Skeletal muscle tissue (tissue), 4 donors: ENCODE results near the gene PERM1. TPM values are rescaled to one million over a fixed set of nuclear protein-coding genes. Genes with fewer than 3 reads are reported as not detected.
"Not testable (repeated sequence)": the region's sequence is repeated elsewhere in the genome, so short reads cannot be mapped to it uniquely, and the experiment has no call there.

Experiments used
- H3K27ac ChIP-seq: one replicate; pipeline ENCODE4 v1.7.0; 2013; ENCODE audit warnings: mild to moderate bottlenecking, low read depth, low read length, inconsistent platforms
- H3K27me3 ChIP-seq, 3 donors: one replicate each; pipeline ENCODE4 v1.7.0; 2013; ENCODE audit warnings: low read length in 3 of 3; ENCODE audit not compliant: control insufficient read depth in 3 of 3, insufficient read depth in 3 of 3
- H3K36me3 ChIP-seq, 3 donors: one replicate each; pipeline ENCODE4 v1.7.0; 2013; ENCODE audit warnings: low read length in 3 of 3; ENCODE audit not compliant: control insufficient read depth in 3 of 3, insufficient read depth in 3 of 3
- H3K4me1 ChIP-seq, 3 donors: one replicate each; pipeline ENCODE4 v1.7.0; 2013; ENCODE audit warnings: low read length in 3 of 3, mild to moderate bottlenecking in 3 of 3; ENCODE audit not compliant: control insufficient read depth in 3 of 3, insufficient read depth in 3 of 3
- H3K4me3 ChIP-seq, 3 donors: one replicate each; pipeline ENCODE4 v1.7.0; 2013; ENCODE audit warnings: low read length in 3 of 3
- H3K9ac ChIP-seq, 3 donors: one replicate each; pipeline ENCODE4 v1.7.0; 2013; ENCODE audit warnings: low read length in 3 of 3, mild to moderate bottlenecking in 3 of 3, moderate library complexity in 2 of 3, low read depth in 1 of 3
- H3K9me3 ChIP-seq, 3 donors: one replicate each; pipeline ENCODE4 v1.7.0; 2013; ENCODE audit warnings: low read length in 3 of 3; ENCODE audit not compliant: control insufficient read depth in 3 of 3
- total RNA-seq: library from RNA; depleted of rRNA; stranded (reverse); fragments of >200 nt; gene quantifications from one replicate; pipeline ENCODE4 v1.2.3, GENCODE V29; 2014
- donor health status: Osteomylitis.

Gene PERM1
- total RNA-seq, 1 donor from 2014 or later = 3.1 TPM

GRCh38 chr1:997993-998744 is 16.3 kb upstream of the PERM1 start:
- H3K27me3 ChIP-seq = peaks cover 10 to 28% (median 27%) of the 10 kb centered on the region in 3 donors
- H3K9me3 ChIP-seq = no peaks in the 10 kb centered on the region
- peaks cover 3 to 14% (median 14%) of the 10 kb centered on the region in 3 donors for H3K4me1 ChIP-seq
- peak overlapping the region in 1 of 3 donors; percentile 33 for H3K9ac ChIP-seq
- no peak overlapping the region for H3K27ac ChIP-seq
- peak overlapping the region in 1 of 3 donors; percentile 6 for H3K4me3 ChIP-seq
- H3K36me3 ChIP-seq = no peaks in the 10 kb centered on the region

GRCh38 chr1:997713-997992 is 15.8 kb upstream of the PERM1 start:
- no peaks in the 10 kb centered on the region for H3K36me3 ChIP-seq

GRCh38 chr1:996851-997712 is 15.2 kb upstream of the PERM1 start:
- Histone ChIP-seq H3K36me3 (no peaks in the 10 kb centered on the region), H3K9me3 (no peaks in the 10 kb centered on the region), H3K4me3 (no peak overlapping the region), H3K4me1 (peaks cover 3 to 14% (median 14%) of the 10 kb centered on the region in 3 donors), H3K27ac (no peak overlapping the region), H3K27me3 (peaks cover 10 to 24% (median 23%) of the 10 kb centered on the region in 3 donors), H3K9ac (no peak overlapping the region)

More at GRCh38 chr1:997713-997992, 15.8 kb upstream of the PERM1 start:
- H3K4me1 ChIP-seq = peaks cover 3 to 14% (median 14%) of the 10 kb centered on the region in 3 donors
- no peak overlapping the region for H3K4me3 ChIP-seq
- no peaks in the 10 kb centered on the region for H3K9me3 ChIP-seq
- H3K9ac ChIP-seq = no peak overlapping the region
- no peak overlapping the region for H3K27ac ChIP-seq
- peaks cover 10 to 24% (median 23%) of the 10 kb centered on the region in 3 donors for H3K27me3 ChIP-seq

- Histone ChIP-seq H3K4me3 (no peak overlapping the region), H3K9ac (no peak overlapping the region), H3K4me1 (peaks cover 3 to 13% (median 13%) of the 10 kb centered on the region in 3 donors), H3K9me3 (peaks cover 0 to 2% (median 0%) of the 10 kb centered on the region in 3 donors), H3K27me3 (peaks cover 9 to 22% (median 18%) of the 10 kb centered on the region in 3 donors), H3K36me3 (no peaks in the 10 kb centered on the region), H3K27ac (no peak overlapping the region)
These were observed 14.1 kb upstream of the PERM1 start for GRCh38 chr1:995665-996633.

GRCh38 chr1:994546-994945 is 12.7 kb upstream of the PERM1 start:
- H3K4me1 ChIP-seq, H3K9me3 ChIP-seq, H3K27ac ChIP-seq, H3K9ac ChIP-seq, H3K4me3 ChIP-seq, H3K36me3 ChIP-seq: not testable (repeated sequence)
- H3K27me3 ChIP-seq = peaks cover 5 to 14% (median 12%) of the 10 kb centered on the region in 3 donors

GRCh38 chr1:993379-993995 is 11.6 kb upstream of the PERM1 start:
- no peak overlapping the region for H3K9ac ChIP-seq
- no peaks in the 10 kb centered on the region for H3K36me3 ChIP-seq
- peaks cover 5 to 12% (median 10%) of the 10 kb centered on the region in 3 donors for H3K27me3 ChIP-seq
- H3K9me3 ChIP-seq = peaks cover 0 to 2% (median 0%) of the 10 kb centered on the region in 3 donors
- no peak overlapping the region for H3K27ac ChIP-seq
- no peak overlapping the region for H3K4me3 ChIP-seq
- H3K4me1 ChIP-seq = no peaks in the 10 kb centered on the region

- Histone ChIP-seq H3K9ac (no peak overlapping the region), H3K4me3 (no peak overlapping the region), H3K4me1 (no peaks in the 10 kb centered on the region), H3K27me3 (peaks cover 2 to 3% (median 3%) of the 10 kb centered on the region in 3 donors), H3K27ac (no peak overlapping the region), H3K9me3 (peaks cover 0 to 2% (median 0%) of the 10 kb centered on the region in 3 donors), H3K36me3 (no peaks in the 10 kb centered on the region)
These were observed 10.5 kb upstream of the PERM1 start for GRCh38 chr1:992362-992761.

- H3K27me3 ChIP-seq = no peaks in the 10 kb centered on the region
- peaks cover 0 to 2% (median 0%) of the 10 kb centered on the region in 3 donors for H3K9me3 ChIP-seq
- H3K36me3 ChIP-seq = no peaks in the 10 kb centered on the region
- H3K4me1 ChIP-seq = no peaks in the 10 kb centered on the region
- no peak overlapping the region for H3K9ac ChIP-seq
- H3K27ac ChIP-seq = no peak overlapping the region
- H3K4me3 ChIP-seq = no peak overlapping the region
These were observed 10.0 kb upstream of the PERM1 start for GRCh38 chr1:991895-992294.

- H3K4me1 ChIP-seq, H3K27ac ChIP-seq, H3K9ac ChIP-seq, H3K9me3 ChIP-seq, H3K4me3 ChIP-seq, H3K27me3 ChIP-seq, H3K36me3 ChIP-seq: not testable (repeated sequence)
These were observed 9.4 kb upstream of the PERM1 start for GRCh38 chr1:991275-991674.
